Caki2 (cell line): ENCODE results near the gene RSF1. TPM values are rescaled to one million over a fixed set of nuclear protein-coding genes. Genes with fewer than 3 reads are reported as not detected.
"Not testable (repeated sequence)": the region's sequence is repeated elsewhere in the genome, so short reads cannot be mapped to it uniquely, and the experiment has no call there.

Experiments
- DNase-seq: peaks from one replicate; pipeline ENCODE4 v3.0.0-alpha.2; 2015; ENCODE audit warnings: low read depth
- in situ Hi-C: cut with HindIII; loops from 2 replicates; pipeline ENCODE4 v1.10.0; 2016; ENCODE audit warnings: low sequenced_read_pairs, low pct_unique_long_range_greater_than_20kb, mixed read lengths
- total RNA-seq: library from RNA; depleted of rRNA; stranded (reverse); fragments of >200 nt; shearing (Covaris generic); gene quantifications from 2 replicates; pipeline ENCODE4 v1.2.3, GENCODE V29; 2014; ENCODE audit warnings: low replicate concordance; rRNA removed

RSF1 gene
- total RNA-seq, result 4.9 and 16.9 TPM in 2 replicates

GRCh38 chr11:77820565-77821348, at the start of gene RSF1, which contains the start of gene AAMDC:
TSS of gene RSF1 (minus strand) at chr11:77820722. CDS start at chr11:77820714, 8 bp downstream.
TSS of gene AAMDC (plus strand) at chr11:77821144. CDS start at chr11:77842497, 21,353 bp downstream.
- in situ Hi-C loops, result no loop called here

GRCh38 chr11:77868744-77869143, 48.2 kb upstream of the RSF1 start:
- in situ Hi-C loops, result no loop called here
- no peak for DNase-seq

More at GRCh38 chr11:77820565-77821348, at the start of gene RSF1, which contains the start of gene AAMDC:
- peak; percentile 97 for DNase-seq

- DNase-seq, result no peak
- in situ Hi-C loops, result no loop called here
These were observed 45.8 kb upstream of the RSF1 start for GRCh38 chr11:77866336-77866735.

- in situ Hi-C loops, result no loop called here
- DNase-seq, result no peak
These were observed 45.3 kb upstream of the RSF1 start for GRCh38 chr11:77865805-77866204.

GRCh38 chr11:77861444-77861843, 40.9 kb upstream of the RSF1 start:
- in situ Hi-C loops, DNase-seq: not testable (repeated sequence)

GRCh38 chr11:77857906-77858457, 37.5 kb upstream of the RSF1 start:
- DNase-seq, in situ Hi-C loops: not testable (repeated sequence)

- in situ Hi-C loops, result no loop called here
- no peak for DNase-seq
These were observed 34.3 kb upstream of the RSF1 start for GRCh38 chr11:77854838-77855237.

GRCh38 chr11:77851503-77851902, 31.0 kb upstream of the RSF1 start:
- no peak for DNase-seq
- in situ Hi-C loops, result no loop called here

GRCh38 chr11:77843700-77844099, 23.2 kb upstream of the RSF1 start:
- in situ Hi-C loops, DNase-seq: not testable (repeated sequence)

- DNase-seq, result no peak
- in situ Hi-C loops, result no loop called here
These were observed 22.1 kb upstream of the RSF1 start for GRCh38 chr11:77842441-77843121.

GRCh38 chr11:77833302-77833701, 12.8 kb upstream of the RSF1 start:
- no peak for DNase-seq
- in situ Hi-C loops, result no loop called here

- no peak for DNase-seq
- in situ Hi-C loops, result no loop called here
These were observed 8.4 kb upstream of the RSF1 start for GRCh38 chr11:77828926-77829325.

GRCh38 chr11:77823775-77824174, 3.3 kb upstream of the RSF1 start:
- DNase-seq, result no peak
- in situ Hi-C loops, result no loop called here

GRCh38 chr11:77822126-77822525, 1.6 kb upstream of the RSF1 start:
- DNase-seq, in situ Hi-C loops: not testable (repeated sequence)

GRCh38 chr11:77821349-77821851, 878 bp upstream of the RSF1 start:
- in situ Hi-C loops, result no loop called here
- DNase-seq, result peak; percentile 1

- no peak for DNase-seq
- in situ Hi-C loops, result no loop called here
These were observed 479 bp downstream of the RSF1 start for GRCh38 chr11:77819921-77820564.

GRCh38 chr11:77819411-77819920, 1.1 kb downstream of the RSF1 start:
- in situ Hi-C loops, result no loop called here
- DNase-seq, result peak; percentile 85

GRCh38 chr11:77815459-77815858, 5.1 kb downstream of the RSF1 start:
- in situ Hi-C loops, result no loop called here
- DNase-seq, result no peak
